Measurements from ENCODE around the gene PLK5.
"Not testable (repeated sequence)": the region's sequence is repeated elsewhere in the genome, so short reads cannot be mapped to it uniquely, and the experiment has no call there.

PLK5 gene
- total RNA-seq, result 0.21 to 0.24 reads per million in 2 donors

GRCh38 chr19:1523412-1524286, at the start of gene PLK5:
PLK5 (plus strand) TSS chr19:1524077; CDS start chr19:1526997, 2,920 bp downstream.
- DNase-seq, result no peak

- no peak for DNase-seq
Observed at GRCh38 chr19:1474765-1475351, 49.0 kb upstream of the PLK5 start.

- DNase-seq, result no peak
Observed at GRCh38 chr19:1475751-1476437, 48.0 kb upstream of the PLK5 start.

- DNase-seq, result not testable (repeated sequence)
Observed at GRCh38 chr19:1477056-1477455, 46.8 kb upstream of the PLK5 start.

GRCh38 chr19:1478934-1479707, 44.8 kb upstream of the PLK5 start, which contains the start of gene C19orf25:
C19orf25 (minus strand) TSS chr19:1479215; CDS start chr19:1478903, 312 bp downstream.
- DNase-seq, result peak; percentile 86

GRCh38 chr19:1481224-1481892, 42.5 kb upstream of the PLK5 start:
- DNase-seq, result no peak

GRCh38 chr19:1481893-1482360, 42.0 kb upstream of the PLK5 start:
- no peak for DNase-seq

- no peak for DNase-seq
Observed at GRCh38 chr19:1482361-1483130, 41.3 kb upstream of the PLK5 start.

- no peak for DNase-seq
Observed at GRCh38 chr19:1483131-1483978, 40.5 kb upstream of the PLK5 start.

GRCh38 chr19:1483979-1484428, 39.9 kb upstream of the PLK5 start:
- no peak for DNase-seq

GRCh38 chr19:1486720-1487575, 36.9 kb upstream of the PLK5 start:
- no peak for DNase-seq

- no peak for DNase-seq
Observed at GRCh38 chr19:1487576-1488281, 36.1 kb upstream of the PLK5 start.

GRCh38 chr19:1488282-1488601, 35.6 kb upstream of the PLK5 start:
- DNase-seq, result no peak

- no peak for DNase-seq
Observed at GRCh38 chr19:1489463-1490310, 34.2 kb upstream of the PLK5 start.

- peak; percentile 98 for DNase-seq
Observed at GRCh38 chr19:1490311-1491113, 33.4 kb upstream of the PLK5 start, which contains the start of gene PCSK4. PCSK4 (minus strand) TSS chr19:1490350; CDS start chr19:1490346, 4 bp downstream.

GRCh38 chr19:1491114-1491848, 32.6 kb upstream of the PLK5 start, which contains the start of gene REEP6:
REEP6 (plus strand) TSS chr19:1491181; CDS start chr19:1491270, 89 bp downstream.
- DNase-seq, result no peak
